IMR-90 (cell line): ENCODE measurements around the gene PRKAR1B. TPM values are rescaled to one million over a fixed set of nuclear protein-coding genes. Genes with fewer than 3 reads are reported as not detected.
A peak's percentile ranks its signal among the peaks of the same experiment; 100 is the strongest.

Experiments
- ATAC-seq: fragments of 200-7000 bp; cut with Tn5 transposase; 2 replicates; pipeline ENCODE4 v1.9.1; 2020; ENCODE audit warnings: low read depth, mild to moderate bottlenecking, moderate library complexity
- BruUV-seq: library from RNA; stranded (reverse); fragments of 400-500 nt; replicated peaks from 2 replicates; lab custom pipeline; 2021; lab: Mats Ljungman, UMichigan
- CTCF ChIA-PET: fragments of 300-600 bp; formaldehyde crosslinking; extraction: SDS; loops from one replicate; lab custom pipeline; 2021; ENCODE audit warnings: antibody characterized with exemption; lab: Yijun Ruan, JAX
- POLR2A ChIA-PET: fragments of 300-600 bp; sonication (Branson Sonifier 250); formaldehyde crosslinking; loops from one replicate; lab custom pipeline; 2022; ENCODE audit warnings: antibody characterized with exemption; ENCODE audit not compliant: unreplicated experiment; lab: Charles Lee
- DNase-seq: peaks from one replicate; pipeline ENCODE4 v3.0.0; 2013
- H2AFZ ChIP-seq: replicated peaks from 2 replicates; pipeline ENCODE3; 2013; ENCODE audit warnings: low read length, mild to moderate bottlenecking; ENCODE audit not compliant: poor library complexity
- H2AK5ac ChIP-seq: 2 replicates; pipeline ENCODE4 v1.6.1; 2013; ENCODE audit warnings: low read depth, low read length, inconsistent platforms
- H2AK9ac ChIP-seq: replicated peaks from 2 replicates; pipeline ENCODE3; 2013; ENCODE audit warnings: mild to moderate bottlenecking, low read depth, low read length, moderate library complexity; ENCODE audit not compliant: poor library complexity
- H2BK120ac ChIP-seq: 2 replicates; pipeline ENCODE4 v1.6.1; 2013; ENCODE audit warnings: low read depth, low read length, inconsistent platforms
- H2BK15ac ChIP-seq: 3 replicates; pipeline ENCODE4 v1.6.1; 2013; ENCODE audit warnings: low read depth, low read length, inconsistent platforms
- H2BK20ac ChIP-seq: 2 replicates; pipeline ENCODE4 v1.6.1; 2013; ENCODE audit warnings: low read depth, mild to moderate bottlenecking, inconsistent platforms, low read length, moderate library complexity
- H2BK5ac ChIP-seq: 2 replicates; pipeline ENCODE4 v1.6.1; 2013; ENCODE audit warnings: mild to moderate bottlenecking, low read depth, low read length, inconsistent platforms; ENCODE audit not compliant: poor library complexity, severe bottlenecking
- H3K14ac ChIP-seq: replicated peaks from 2 replicates; pipeline ENCODE4 v1.6.1; 2013; ENCODE audit warnings: low read depth, low read length, inconsistent platforms
- H3K18ac ChIP-seq: 2 replicates; pipeline ENCODE4 v1.6.1; 2013; ENCODE audit warnings: low read depth, low read length, control low read depth
- H3K23ac ChIP-seq: 2 replicates; pipeline ENCODE4 v1.6.1; 2013; ENCODE audit warnings: low read depth, low read length, inconsistent platforms
- H3K27ac ChIP-seq: 2 replicates; pipeline ENCODE4 v1.5.1; 2013; ENCODE audit warnings: mild to moderate bottlenecking, control low read depth, low read length; ENCODE audit not compliant: insufficient read depth
- H3K27me3 ChIP-seq: 2 replicates; pipeline ENCODE4 v1.6.1; 2013; ENCODE audit warnings: low read length; ENCODE audit not compliant: control insufficient read depth, insufficient read depth
- H3K36me3 ChIP-seq: 2 replicates; pipeline ENCODE4 v1.6.1; 2013; ENCODE audit warnings: low read length, mixed read lengths; ENCODE audit not compliant: control insufficient read depth, insufficient read depth
- H3K4ac ChIP-seq: 2 replicates; pipeline ENCODE4 v1.6.1; 2013; ENCODE audit warnings: low read depth, low read length, inconsistent platforms
- H3K4me1 ChIP-seq: 2 replicates; pipeline ENCODE4 v1.6.1; 2013; ENCODE audit warnings: low read length, mixed read lengths; ENCODE audit not compliant: control insufficient read depth, insufficient read depth
- H3K4me2 ChIP-seq: 2 replicates; pipeline ENCODE4 v1.6.1; 2013; ENCODE audit warnings: low read depth, mild to moderate bottlenecking, control low read depth, low read length, moderate library complexity
- H3K4me3 ChIP-seq: 2 replicates; pipeline ENCODE4 v1.5.1; 2013; ENCODE audit warnings: low read depth, mild to moderate bottlenecking, control low read depth, low read length, moderate library complexity; ENCODE audit not compliant: insufficient read depth
- H3K56ac ChIP-seq: 2 replicates; pipeline ENCODE4 v1.6.1; 2013; ENCODE audit warnings: low read length, inconsistent platforms; ENCODE audit not compliant: insufficient read depth; ENCODE audit errors: extremely low read depth
- H3K79me1 ChIP-seq, 2 experiments: 2 replicates each; pipeline ENCODE4 v1.6.1; 2013; ENCODE audit warnings: low read length in 2 of 2, inconsistent platforms in 1 of 2, low read depth in 1 of 2
- H3K9ac ChIP-seq: 2 replicates; pipeline ENCODE4 v1.6.1; 2013; ENCODE audit warnings: low read depth, low read length, control low read depth
- H3K9me1 ChIP-seq: 2 replicates; pipeline ENCODE4 v1.6.1; 2013; ENCODE audit warnings: low read length, inconsistent platforms; ENCODE audit not compliant: insufficient read depth
- H3K9me3 ChIP-seq: 2 replicates; pipeline ENCODE4 v1.6.1; 2013; ENCODE audit warnings: low read length; ENCODE audit not compliant: control insufficient read depth, insufficient read depth
- H4K20me1 ChIP-seq: 2 replicates; pipeline ENCODE4 v1.6.1; 2013; ENCODE audit warnings: low read length, inconsistent platforms; ENCODE audit not compliant: insufficient read depth
- H4K5ac ChIP-seq: 2 replicates; pipeline ENCODE4 v1.6.1; 2013; ENCODE audit warnings: mild to moderate bottlenecking, low read depth, low read length, control low read depth
- H4K8ac ChIP-seq, 2 experiments: 2 replicates each; pipeline ENCODE4 v1.6.1; 2013; ENCODE audit warnings: low read depth in 2 of 2, low read length in 2 of 2, control low read depth in 1 of 2, inconsistent platforms in 1 of 2
- H4K91ac ChIP-seq: 2 replicates; pipeline ENCODE4 v1.6.1; 2013; ENCODE audit warnings: low read depth, low read length, inconsistent platforms; ENCODE audit not compliant: insufficient read depth
- ELK1 ChIP-seq: fragments of 150-350 bp; IDR thresholded peaks from 2 replicates; pipeline ENCODE4 v1.6.1; 2016; ENCODE audit warnings: low read depth, mild to moderate bottlenecking, low read length, moderate library complexity, borderline replicate concordance
- POLR2A ChIP-seq: IDR thresholded peaks from 2 replicates; pipeline ENCODE4 v1.6.1; 2012; ENCODE audit warnings: mild to moderate bottlenecking, low read depth, low read length
- WGBS, 2 experiments: methylation state at CpG; one replicate each; pipeline versions ENCODE4 v1.1.5 to v1.1.7; 2013; ENCODE audit warnings: missing lambda C conversion rate in 2 of 2; ENCODE audit not compliant: insufficient read length in 1 of 2; ENCODE audit errors: extremely low coverage in 2 of 2; 5-methylcytosine and 5-hydroxymethylcytosine counted together
- dilution Hi-C: fragments of 300-500 bp; cut with HindIII; formaldehyde crosslinking; loops from one replicate; pipeline ENCODE4 v1.14.3; 2018; ENCODE audit warnings: low sequenced_read_pairs; ENCODE audit not compliant: unreplicated experiment
- in situ Hi-C: fragments of 300-500 bp; cut with MboI; formaldehyde crosslinking; loops from 3 replicates; pipeline ENCODE4 v1.14.3; 2019; ENCODE audit warnings: low sequenced_read_pairs, inconsistent platforms, mixed read lengths
- intact Hi-C: fragments of 100-400 bp; cut with micrococcal nuclease; formaldehyde crosslinking; loops from 2 replicates; pipeline ENCODE4 v1.10.0; 2022
- polyA plus RNA-seq, 3 experiments: library from polyadenylated mRNA; depleted of rRNA; stranded (reverse); fragments of >200 nt; gene quantifications; 2 replicates each; pipeline ENCODE4 v1.2.3, GENCODE V29; 2012; ENCODE audit warnings: low replicate concordance in 1 of 3
- total RNA-seq: library from RNA; depleted of rRNA; stranded (reverse); fragments of >200 nt; gene quantifications from 2 replicates; pipeline ENCODE4 v1.2.3, GENCODE V29; 2012

PRKAR1B gene
- total and polyA plus RNA-seq, 2 of the 4 experiments (the other 2 are of a cell fraction): 15.2 to 20.2 TPM

- H2AK9ac ChIP-seq: no peak overlapping the region
- 0% methylated on average over 3 of the region's 44 CpGs; no CpG with 5 or more reads in 1 of the 2 experiments for WGBS, 2 experiments
- intact Hi-C loops: no loop called here
- ChIA-PET POLR2A (no interaction called here), CTCF (no interaction called here)
- no peak overlapping the region for H2BK120ac ChIP-seq
- H3K9ac ChIP-seq: no peak overlapping the region
- H3K56ac ChIP-seq: no peak overlapping the region
- 0 out of 2 replicates have a peak, but pooled peaks cover 1% of the 10 kb centered on the region for H3K36me3 ChIP-seq
- no peak overlapping the region for H3K27ac ChIP-seq
- dilution Hi-C loops: no loop called here
- no peak overlapping the region for H3K18ac ChIP-seq
- no peak overlapping the region for H3K14ac ChIP-seq
- peaks cover 5% of the 10 kb centered on the region; the same call in 1 of the 2 replicates for H4K20me1 ChIP-seq
- in situ Hi-C loops: no loop called here
- TF ChIP-seq ELK1 (no peak), POLR2A (no peak)
- no peak overlapping the region for H3K23ac ChIP-seq
- no peak overlapping the region for H2BK15ac ChIP-seq
- H3K27me3 ChIP-seq: peaks cover 4% of the 10 kb centered on the region; the same call in 1 of the 2 replicates
- no peaks in the 10 kb centered on the region; the same call in 1 of the 2 replicates for H3K9me1 ChIP-seq
- no peaks in the 10 kb centered on the region for H3K79me1 ChIP-seq
- H3K4ac ChIP-seq: no peak overlapping the region
- H4K91ac ChIP-seq: no peak overlapping the region
- H3K4me1 ChIP-seq: peaks cover 3% of the 10 kb centered on the region; the same call in 1 of the 2 replicates
- H2BK20ac ChIP-seq: no peak overlapping the region
- DNase-seq: no peak
- H3K9me3 ChIP-seq: no peaks in the 10 kb centered on the region
- H2AFZ ChIP-seq: peak overlapping the region; percentile 70
- no peak overlapping the region; the same call in 1 of the 2 replicates for H4K5ac ChIP-seq
- no peak overlapping the region for H2AK5ac ChIP-seq
- BruUV-seq: no TSS peak
- H3K4me3 ChIP-seq: peak overlapping the region; percentile 52
- peak overlapping the region; percentile 42; the same call in 1 of the 2 replicates for H3K4me2 ChIP-seq
- no peak overlapping the region for H4K8ac ChIP-seq
- ATAC-seq: peak; percentile 33; the same call in 1 of the 2 replicates
- H2BK5ac ChIP-seq: no peak overlapping the region
These were observed 15.1 kb downstream of the PRKAR1B start for GRCh38 chr7:711922-712380.
